Fibroblast of lung (primary cell): Measurements from ENCODE around the gene INAFM1. TPM values are rescaled to one million over a fixed set of nuclear protein-coding genes. Genes with fewer than 3 reads are reported as not detected.
"Not testable (repeated sequence)": the region's sequence is repeated elsewhere in the genome, so short reads cannot be mapped to it uniquely, and the experiment has no call there.

Experiments
- DNase-seq, 2 donors: peaks; one replicate each; pipeline versions ENCODE4 v3.0.0 to v3.0.0-alpha.2; 2010; ENCODE audit warnings: low read depth in 2 of 2
- H2AFZ ChIP-seq: 2 replicates; pipeline ENCODE4 v1.5.1; 2012; ENCODE audit warnings: low read length, control low read depth, inconsistent platforms
- H3K27ac ChIP-seq: 2 replicates; pipeline ENCODE4 v1.5.1; 2011; ENCODE audit warnings: low read length, control low read depth; ENCODE audit not compliant: insufficient read depth
- H3K27me3 ChIP-seq: 2 replicates; pipeline ENCODE4 v1.5.1; 2011; ENCODE audit warnings: mild to moderate bottlenecking, low read length; ENCODE audit not compliant: control insufficient read depth, insufficient read depth
- H3K36me3 ChIP-seq: 2 replicates; pipeline ENCODE4 v1.5.1; 2011; ENCODE audit warnings: low read length; ENCODE audit not compliant: control insufficient read depth, insufficient read depth
- H3K4me1 ChIP-seq: 2 replicates; pipeline ENCODE4 v1.5.1; 2011; ENCODE audit warnings: low read length; ENCODE audit not compliant: control insufficient read depth, insufficient read depth; ENCODE audit errors: extremely low read depth
- H3K4me2 ChIP-seq: 2 replicates; pipeline ENCODE4 v1.5.1; 2011; ENCODE audit warnings: low read length, control low read depth; ENCODE audit not compliant: insufficient read depth; ENCODE audit errors: extremely low read depth
- H3K4me3 ChIP-seq, 4 experiments: fragments of 200-600 bp in 1 of 4; sonication (generic) in 1 of 4; replicated peaks in 1 of 4; 2 replicates each; pipeline ENCODE4 v1.5.1; 2011 to 2016; ENCODE audit warnings: low read length in 4 of 4, low read depth in 3 of 4, mild to moderate bottlenecking in 3 of 4, control low read depth in 2 of 4, inconsistent platforms in 1 of 4, mixed read lengths in 1 of 4; ENCODE audit not compliant: insufficient read depth in 1 of 4; ENCODE audit errors: control extremely low read depth in 1 of 4
- H3K79me2 ChIP-seq: 2 replicates; pipeline ENCODE4 v1.5.1; 2012; ENCODE audit warnings: mild to moderate bottlenecking, low read length, inconsistent platforms; ENCODE audit not compliant: control insufficient read depth, insufficient read depth
- H3K9ac ChIP-seq: 2 replicates; pipeline ENCODE4 v1.5.1; 2011; ENCODE audit warnings: mild to moderate bottlenecking, low read length, control low read depth; ENCODE audit not compliant: insufficient read depth
- H3K9me3 ChIP-seq: 2 replicates; pipeline ENCODE4 v1.5.1; 2012; ENCODE audit warnings: low read depth, low read length; ENCODE audit not compliant: control insufficient read depth, insufficient read depth
- H4K20me1 ChIP-seq: 2 replicates; pipeline ENCODE4 v1.5.1; 2011; ENCODE audit warnings: low read length; ENCODE audit not compliant: control insufficient read depth, insufficient read depth; ENCODE audit errors: extremely low read depth
- CTCF ChIP-seq, 2 donors: IDR thresholded peaks in 1 of 2; conservative IDR thresholded peaks in 1 of 2; 1 replicate in 1 of 2; 2 replicates in 1 of 2; pipeline ENCODE4 v1.5.1; 2011 to 2012; ENCODE audit warnings: low read length in 2 of 2, control low read depth in 1 of 2, inconsistent platforms in 1 of 2, low read depth in 1 of 2, mild to moderate bottlenecking in 1 of 2
- EZH2 ChIP-seq: IDR thresholded peaks from 2 replicates; pipeline ENCODE4 v1.5.1; 2012; ENCODE audit warnings: low read length, control low read depth, mild to moderate bottlenecking; ENCODE audit errors: missing control alignments
- polyA plus RNA-seq, 2 donors: library from polyadenylated mRNA; depleted of rRNA in 1 of 2; stranded (reverse) in 1 of 2; unstranded in 1 of 2; fragments of >200 nt; gene quantifications; 2 replicates each; pipeline ENCODE4 v1.2.1, GENCODE V29; 2011 to 2012; ENCODE audit warnings: missing spikeins in 1 of 2
- total RNA-seq: library from RNA; depleted of rRNA; stranded (reverse); fragments of >200 nt; gene quantifications from 2 replicates; pipeline ENCODE4 v1.2.1, GENCODE V29; 2014

Gene INAFM1
- total and polyA plus RNA-seq, 2 donors (not counting 1 experiment from before 2014, with no cell fraction given), result 2.0 to 3.6 TPM

GRCh38 chr19:47260476-47260875, 14.2 kb upstream of the INAFM1 start:
- peaks cover 17% of the 10 kb centered on the region for H3K36me3 ChIP-seq
- H3K4me3 ChIP-seq, result no peak overlapping the region
- H3K27me3 ChIP-seq, result no peaks in the 10 kb centered on the region
- H3K79me2 ChIP-seq, result peaks cover 19% of the 10 kb centered on the region
- no peak overlapping the region for H3K9ac ChIP-seq
- TF ChIP-seq CTCF (conservative IDR thresholded peaks at IDR 0.05 in 1 of 2, IDR thresholded peaks at IDR 0.05 in 1 of 2; ENCODE audit: low read depth in 1 of 2, low read length in 2 of 2) (no peak), EZH2 (no peak)
- no peak overlapping the region for H3K27ac ChIP-seq
- no peak overlapping the region for H3K4me2 ChIP-seq
- no peak overlapping the region for H2AFZ ChIP-seq
- DNase-seq, result no peak
- H3K4me1 ChIP-seq, result peaks cover 9% of the 10 kb centered on the region
- no peaks in the 10 kb centered on the region for H4K20me1 ChIP-seq
- H3K9me3 ChIP-seq, result no peaks in the 10 kb centered on the region

GRCh38 chr19:47261946-47262793, 12.5 kb upstream of the INAFM1 start:
- not testable (repeated sequence) for H3K4me1 ChIP-seq, H3K9ac ChIP-seq, H3K4me2 ChIP-seq, H3K4me3 ChIP-seq, H4K20me1 ChIP-seq, H3K27me3 ChIP-seq, H2AFZ ChIP-seq, H3K9me3 ChIP-seq, DNase-seq, H3K27ac ChIP-seq
- Histone ChIP-seq H3K79me2 (peaks cover 19% of the 10 kb centered on the region), H3K36me3 (peaks cover 23% of the 10 kb centered on the region)

- Histone ChIP-seq H3K36me3 (peaks cover 23% of the 10 kb centered on the region), H3K9me3 (no peaks in the 10 kb centered on the region), H4K20me1 (no peaks in the 10 kb centered on the region), H3K4me1 (no peaks in the 10 kb centered on the region), H3K4me3 (no peak overlapping the region), H3K27me3 (no peaks in the 10 kb centered on the region), H3K79me2 (peaks cover 1% of the 10 kb centered on the region), H2AFZ (no peak overlapping the region), H3K4me2 (no peak overlapping the region), H3K27ac (no peak overlapping the region), H3K9ac (no peak overlapping the region)
- TF ChIP-seq CTCF (conservative IDR thresholded peaks at IDR 0.05 in 1 of 2, IDR thresholded peaks at IDR 0.05 in 1 of 2; ENCODE audit: low read depth in 1 of 2, low read length in 2 of 2) (no peak), EZH2 (no peak)
- DNase-seq, result no peak
Measured at GRCh38 chr19:47264629-47265028, 10.1 kb upstream of the INAFM1 start.
